Renal cortical epithelial cell (primary cell): ENCODE results near the gene ENPP6. TPM values are rescaled to one million over a fixed set of nuclear protein-coding genes. Genes with fewer than 3 reads are reported as not detected.
A peak's percentile ranks its signal among the peaks of the same experiment; 100 is the strongest.

Experiments
- DNase-seq: peaks from one replicate; pipeline ENCODE4 v3.0.0-alpha.2; 2011; ENCODE audit warnings: low read depth
- total RNA-seq: library from RNA; depleted of rRNA; stranded (reverse); fragments of >200 nt; gene quantifications from 2 replicates; pipeline ENCODE4 v1.2.3, GENCODE V29; 2014

Gene ENPP6
- total RNA-seq, 1 donor from 2014 or later, result under 0.01 TPM

DNA sequence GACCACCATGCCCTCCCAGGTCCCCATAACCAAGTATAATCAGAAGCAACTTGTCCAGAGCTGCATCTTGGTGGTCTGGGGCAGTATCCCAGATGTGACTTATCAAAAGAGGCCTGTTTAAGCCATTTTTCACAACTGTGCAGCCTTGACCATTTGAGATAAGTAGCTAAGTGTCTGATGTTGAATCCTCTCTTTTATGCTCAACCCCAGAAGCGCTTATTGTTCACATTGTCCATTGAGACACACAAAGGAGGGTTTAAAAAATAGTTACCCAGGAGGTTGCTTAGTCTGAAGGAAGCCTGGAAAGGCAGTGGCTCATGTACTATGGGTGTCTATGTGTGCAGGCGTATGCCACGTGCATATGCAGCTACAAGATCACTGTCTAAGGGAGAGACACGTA lies 27.0 kb downstream of the ENPP6 start:
- DNase-seq, result no peak

DNA sequence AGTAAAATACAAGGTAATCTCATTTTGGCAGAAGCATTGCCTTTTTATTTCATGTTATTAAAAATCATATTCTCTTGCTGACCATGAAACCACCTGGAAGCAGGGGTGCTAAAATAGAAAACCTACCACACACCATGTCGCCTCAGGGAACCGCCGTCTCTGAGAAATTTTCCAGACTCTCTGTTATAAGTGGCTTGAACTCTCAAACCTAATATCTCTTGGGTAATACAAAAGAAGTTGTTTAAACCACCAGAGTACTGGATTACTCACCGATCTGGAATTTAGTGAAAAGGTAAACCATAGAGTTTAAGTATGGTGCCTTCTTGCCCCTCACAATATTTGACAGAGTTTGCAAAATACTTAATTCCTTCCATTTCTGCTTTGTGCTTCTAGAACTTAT lies 27.7 kb downstream of the ENPP6 start:
- peak; percentile 9 for DNase-seq

DNA sequence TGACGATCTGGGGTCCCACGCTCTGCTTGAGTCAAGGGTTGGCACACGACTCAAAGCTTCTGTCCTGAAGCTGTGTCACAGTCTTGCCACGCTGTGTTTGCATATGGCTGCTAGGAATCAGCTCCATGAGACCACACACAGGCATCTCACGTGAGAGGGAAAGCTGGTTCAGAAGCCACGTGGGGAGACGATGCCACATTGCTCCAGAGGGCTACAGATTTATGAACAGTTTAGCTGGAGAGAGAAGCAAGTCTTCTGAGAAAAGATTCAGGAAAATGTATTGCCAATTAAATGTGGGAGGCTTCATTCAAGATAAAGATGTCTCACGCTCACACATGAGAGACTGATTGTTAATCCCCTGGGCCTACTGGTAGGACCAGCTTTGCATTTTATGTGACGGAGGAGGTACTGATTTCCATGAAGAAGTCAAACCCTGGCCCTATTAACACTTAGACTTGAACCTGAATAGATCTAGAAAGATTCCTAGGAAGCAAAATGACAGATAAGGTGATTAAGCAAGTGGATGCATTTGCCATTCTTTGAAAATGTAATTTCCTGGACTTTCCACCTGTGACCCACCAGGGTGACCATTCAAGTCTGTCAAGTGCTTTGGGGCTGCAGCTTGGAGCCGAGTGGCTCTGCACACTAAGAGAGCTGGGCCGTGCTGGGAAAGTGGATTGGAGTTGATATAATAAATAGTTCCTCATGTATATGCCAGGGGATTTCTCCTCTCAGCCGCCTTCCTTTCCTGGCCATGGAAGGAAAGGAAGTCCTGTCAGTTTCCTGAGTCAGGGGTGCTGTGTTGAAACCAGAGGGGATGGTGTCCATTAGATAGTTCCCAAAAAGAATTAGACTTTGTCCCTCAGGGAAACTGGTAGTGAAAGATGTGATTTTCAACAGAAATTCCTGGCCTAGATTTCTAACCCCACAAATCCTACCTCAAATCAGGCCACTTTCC lies 29.0 kb downstream of the ENPP6 start:
- no peak for DNase-seq

DNA sequence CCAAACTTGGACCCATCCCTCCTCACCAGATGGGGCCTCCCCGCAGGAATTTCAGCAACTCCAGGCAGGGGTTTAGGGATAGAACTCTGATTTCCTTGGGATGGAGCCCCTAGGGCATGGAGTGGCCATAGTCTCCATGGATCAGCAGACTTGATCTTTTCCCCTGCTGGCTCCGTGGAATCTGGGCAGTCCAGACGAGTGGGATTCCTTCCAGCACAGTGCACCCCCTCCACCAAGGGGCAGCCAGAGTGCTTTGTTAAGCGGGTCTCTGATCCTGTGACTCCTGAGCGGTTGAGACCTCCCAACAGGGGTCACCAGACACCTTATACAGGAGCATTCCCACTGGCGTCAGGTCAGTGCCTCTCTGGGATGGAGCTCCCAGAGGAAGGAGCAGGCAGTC lies 40.4 kb downstream of the ENPP6 start:
- DNase-seq, result no peak

DNA sequence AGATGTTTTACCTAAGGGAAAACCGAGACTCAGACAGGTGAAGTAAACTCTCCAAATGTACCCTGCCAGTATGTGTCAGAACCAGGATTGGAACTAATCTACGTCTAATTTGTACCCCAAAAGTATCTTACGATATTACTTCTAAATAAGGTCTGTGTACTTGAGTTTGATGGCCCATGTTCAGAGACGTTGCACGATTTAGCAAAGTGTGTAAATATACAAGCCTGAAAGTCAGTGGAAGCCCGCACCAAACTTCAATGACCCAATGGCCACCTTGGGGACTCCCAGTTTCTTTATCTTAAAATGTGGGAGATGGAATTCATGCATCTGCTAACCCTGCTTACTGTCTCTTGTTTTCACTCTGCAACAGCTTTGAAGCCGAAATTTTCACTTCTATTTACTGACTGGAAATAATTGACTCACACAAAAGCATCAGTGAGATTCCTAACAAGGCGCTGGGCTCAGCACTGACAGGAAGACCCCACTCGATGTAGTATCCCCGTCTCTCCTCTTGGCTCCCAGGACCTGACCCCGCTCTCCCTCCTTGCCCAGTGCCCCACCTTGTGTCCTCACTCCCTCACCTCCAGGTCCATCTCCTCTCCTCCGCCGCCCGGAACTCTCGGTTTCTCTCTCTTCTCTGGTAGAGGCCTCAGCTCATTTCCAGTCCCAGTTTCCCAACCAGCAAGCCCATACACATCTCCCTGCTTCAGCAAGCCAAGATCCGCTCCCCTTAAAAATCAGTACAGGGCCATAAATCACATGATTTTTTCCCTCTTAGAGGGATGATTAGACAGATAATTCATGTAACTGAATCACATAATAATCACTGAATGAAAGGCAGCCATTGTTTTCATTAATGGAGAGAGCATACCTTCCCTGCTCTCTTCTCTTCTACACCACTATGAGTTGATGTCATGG lies 42.8 kb downstream of the ENPP6 start:
- no peak for DNase-seq

DNA sequence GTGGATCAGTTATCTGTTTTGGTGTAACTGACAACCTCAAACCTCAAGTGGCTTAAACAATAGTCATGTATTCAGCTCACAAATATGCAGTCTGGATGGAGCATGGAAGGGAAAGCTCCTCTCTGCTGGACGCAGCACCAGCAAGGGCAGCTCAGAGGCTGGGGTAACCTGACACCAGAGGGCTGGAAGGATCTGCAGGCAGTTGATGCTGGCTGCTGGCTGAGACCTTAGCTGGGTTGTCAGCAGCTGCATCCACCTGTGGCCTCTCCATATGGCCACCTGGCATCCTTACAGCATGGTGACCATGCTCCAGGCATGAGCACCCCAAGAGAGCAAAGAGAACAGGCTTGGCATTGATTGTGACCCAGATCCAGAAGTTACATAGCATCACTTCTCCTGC lies 46.7 kb downstream of the ENPP6 start:
- DNase-seq, result peak; percentile 18

DNA sequence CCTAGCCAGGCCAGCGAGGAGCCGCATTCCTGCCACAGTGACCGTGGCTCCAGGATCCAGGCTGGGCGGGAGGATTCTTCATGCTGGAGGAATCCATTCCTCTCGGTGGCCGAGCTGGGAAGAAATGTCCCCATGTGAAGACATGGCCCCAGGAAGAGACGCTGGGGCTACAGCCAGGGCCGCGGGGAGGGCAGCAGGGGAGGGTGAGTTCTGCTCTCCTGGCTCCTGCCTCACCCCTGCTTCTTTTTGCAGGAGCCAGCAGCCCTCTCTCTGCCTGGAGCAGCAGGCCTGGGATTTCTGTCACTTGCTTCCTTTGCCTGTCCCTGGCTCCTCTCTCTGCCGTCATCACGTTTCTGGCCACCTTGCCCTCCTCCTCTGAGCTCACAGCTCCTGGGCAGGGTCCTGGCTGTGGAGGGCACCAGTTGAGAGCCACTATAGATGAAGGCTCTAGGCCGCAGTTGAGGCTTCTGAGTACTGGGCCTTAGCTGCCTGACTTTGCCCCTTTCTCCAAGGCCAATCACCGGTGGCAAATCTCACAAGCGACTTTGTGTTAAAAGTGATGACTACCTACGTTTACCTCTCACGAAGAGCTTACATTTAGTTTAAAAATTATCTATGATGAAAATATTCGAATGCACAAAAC lies 48.3 kb downstream of the ENPP6 start:
- no peak for DNase-seq

DNA sequence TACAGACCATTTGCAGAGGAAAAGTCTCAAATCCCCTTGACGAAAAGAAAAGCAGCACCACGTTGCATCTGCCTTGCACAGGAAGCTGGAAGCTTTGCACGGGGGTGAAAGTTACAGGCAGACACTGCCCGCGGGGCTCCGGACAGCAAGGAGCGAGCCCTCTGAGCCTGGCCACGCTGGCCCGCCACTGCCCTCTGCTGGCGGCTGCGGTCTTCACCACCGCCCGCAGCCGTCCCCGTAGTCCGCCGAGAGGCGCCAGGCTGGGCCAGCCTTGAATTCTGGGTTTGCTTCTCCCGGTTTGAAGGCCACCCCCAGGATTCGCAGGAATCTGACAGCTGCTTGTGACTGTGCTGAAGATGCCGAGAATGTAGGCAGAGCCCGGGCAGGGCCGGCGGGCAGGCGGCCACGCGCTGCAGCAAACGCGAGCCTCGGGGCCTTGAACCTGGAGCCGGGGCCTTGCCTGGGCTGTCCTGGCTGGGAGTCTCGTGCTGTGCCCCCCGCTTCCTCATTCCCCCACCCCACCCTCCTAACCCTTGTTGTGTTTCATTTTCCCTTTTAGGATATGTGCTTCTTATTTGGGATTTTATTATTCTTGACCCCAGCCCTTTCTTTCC lies 49.2 kb downstream of the ENPP6 start:
- peak; percentile 32 for DNase-seq

DNA sequence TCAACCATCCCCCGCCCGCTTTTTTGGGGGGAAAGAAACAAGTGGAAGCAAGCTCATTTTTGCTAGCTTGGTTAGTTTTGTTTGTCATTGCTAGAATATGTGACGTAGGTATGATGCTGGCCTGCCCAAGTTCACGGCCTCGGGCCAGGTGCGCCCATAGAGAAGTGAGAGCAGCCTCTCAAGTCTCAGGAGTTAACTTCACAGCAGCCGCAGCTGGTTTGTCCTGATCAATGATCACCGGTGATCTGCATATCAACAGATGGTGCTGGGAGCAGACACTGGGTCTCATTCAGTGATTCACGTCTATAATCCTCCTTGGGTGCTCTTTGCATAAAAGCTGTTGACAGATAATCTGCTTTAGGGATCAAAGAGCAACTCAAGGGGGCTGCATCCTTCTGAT lies 50.1 kb downstream of the ENPP6 start:
- DNase-seq, result no peak

DNA sequence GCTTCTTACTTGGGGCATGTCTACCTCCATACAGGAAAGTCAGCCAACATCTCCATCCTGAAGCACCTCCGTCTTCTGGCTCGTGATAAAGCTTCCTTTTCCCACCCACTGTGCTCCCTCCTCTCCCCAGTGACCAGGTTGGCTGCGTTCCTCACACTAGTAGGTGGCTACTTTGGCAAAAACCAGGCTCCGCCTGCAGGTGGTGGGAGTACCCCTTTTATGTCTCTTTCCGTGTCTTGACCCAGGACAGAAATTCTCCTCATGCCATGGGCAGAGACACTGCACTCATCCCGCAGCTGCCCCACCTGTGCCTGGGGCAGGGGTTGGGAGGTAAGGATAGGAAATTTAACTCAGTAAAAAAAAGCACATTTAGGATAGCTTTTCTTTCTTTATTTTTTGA lies 50.9 kb downstream of the ENPP6 start:
- DNase-seq, result no peak

DNA sequence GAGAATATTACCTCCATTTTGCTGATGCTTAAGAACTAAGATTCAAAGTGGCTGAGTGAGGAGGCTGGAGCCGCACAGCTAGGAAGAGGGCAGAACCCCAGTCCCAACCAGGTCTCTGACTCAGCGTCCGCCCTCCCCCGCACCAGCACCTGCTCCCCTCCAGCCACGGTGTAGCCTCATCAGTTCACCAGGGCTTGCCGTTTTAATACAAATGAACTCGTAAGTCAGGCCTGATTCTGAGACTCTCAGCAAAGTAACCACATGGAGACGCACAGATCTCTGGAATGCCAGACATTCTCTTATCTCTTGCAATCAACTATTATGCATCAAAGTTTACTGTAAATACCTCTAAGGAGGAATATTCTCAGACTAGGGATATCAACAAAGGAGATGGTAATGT lies 52.4 kb downstream of the ENPP6 start:
- DNase-seq, result peak; percentile 26

DNA sequence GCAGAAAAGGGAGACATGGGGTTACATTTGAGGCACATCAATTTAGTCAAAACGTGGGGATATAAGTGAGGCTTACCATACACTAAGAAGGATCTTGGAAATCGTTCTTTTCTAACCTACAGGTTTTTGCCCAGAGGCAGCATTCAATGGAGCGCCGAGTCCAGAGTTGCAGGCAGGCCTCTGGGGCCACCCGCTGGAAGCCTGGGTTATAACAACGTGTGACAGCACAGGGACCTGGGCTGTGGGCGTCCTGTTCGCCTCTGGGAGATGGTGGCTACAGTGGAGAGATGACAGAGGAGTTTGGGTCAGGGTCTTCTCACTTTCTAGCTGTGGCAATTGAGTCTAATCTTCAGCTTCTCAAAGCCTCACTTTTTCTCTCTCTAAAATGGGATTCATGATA lies 53.9 kb downstream of the ENPP6 start:
- DNase-seq, result peak; percentile 33

DNA sequence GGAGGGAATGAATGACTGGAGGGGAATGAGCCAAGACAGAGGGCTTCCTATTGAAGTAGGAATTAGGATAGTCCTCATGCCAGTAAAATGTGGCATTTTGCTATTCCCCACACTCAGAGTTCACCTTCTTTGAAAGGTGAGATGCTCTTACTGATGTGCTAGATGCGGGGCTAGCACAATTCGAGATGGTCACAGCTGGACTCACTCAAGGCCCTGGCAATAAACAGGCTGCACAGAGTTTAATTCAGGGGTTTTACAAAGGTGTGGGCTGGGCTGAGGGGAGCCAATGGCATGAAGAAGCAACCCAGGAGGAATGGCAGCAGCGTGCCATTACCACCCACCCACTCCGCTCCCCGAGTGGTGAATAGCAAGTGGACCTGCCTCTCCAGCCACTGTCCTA lies 55.1 kb downstream of the ENPP6 start:
- no peak for DNase-seq

DNA sequence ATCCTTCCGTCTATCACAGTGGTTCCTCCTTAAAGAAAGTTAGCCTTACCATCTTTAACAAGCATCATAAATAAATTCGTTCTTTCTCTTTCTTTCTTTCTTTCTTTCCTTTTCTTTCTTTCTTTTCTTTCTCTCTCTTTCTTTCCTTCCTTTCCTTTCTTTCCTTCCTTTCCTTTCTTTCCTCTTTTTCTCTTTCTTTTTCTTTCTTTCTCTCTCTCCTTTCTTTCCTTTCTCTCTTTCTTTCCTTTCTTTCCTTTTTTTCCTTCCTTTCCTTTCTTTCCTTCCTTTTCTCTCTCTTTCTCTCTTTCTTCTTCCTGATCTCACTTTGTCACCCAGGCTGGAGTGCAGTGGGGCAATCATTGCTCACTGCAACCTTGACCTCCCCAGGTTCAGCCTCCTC lies 60.4 kb downstream of the ENPP6 start:
- DNase-seq, result no peak

DNA sequence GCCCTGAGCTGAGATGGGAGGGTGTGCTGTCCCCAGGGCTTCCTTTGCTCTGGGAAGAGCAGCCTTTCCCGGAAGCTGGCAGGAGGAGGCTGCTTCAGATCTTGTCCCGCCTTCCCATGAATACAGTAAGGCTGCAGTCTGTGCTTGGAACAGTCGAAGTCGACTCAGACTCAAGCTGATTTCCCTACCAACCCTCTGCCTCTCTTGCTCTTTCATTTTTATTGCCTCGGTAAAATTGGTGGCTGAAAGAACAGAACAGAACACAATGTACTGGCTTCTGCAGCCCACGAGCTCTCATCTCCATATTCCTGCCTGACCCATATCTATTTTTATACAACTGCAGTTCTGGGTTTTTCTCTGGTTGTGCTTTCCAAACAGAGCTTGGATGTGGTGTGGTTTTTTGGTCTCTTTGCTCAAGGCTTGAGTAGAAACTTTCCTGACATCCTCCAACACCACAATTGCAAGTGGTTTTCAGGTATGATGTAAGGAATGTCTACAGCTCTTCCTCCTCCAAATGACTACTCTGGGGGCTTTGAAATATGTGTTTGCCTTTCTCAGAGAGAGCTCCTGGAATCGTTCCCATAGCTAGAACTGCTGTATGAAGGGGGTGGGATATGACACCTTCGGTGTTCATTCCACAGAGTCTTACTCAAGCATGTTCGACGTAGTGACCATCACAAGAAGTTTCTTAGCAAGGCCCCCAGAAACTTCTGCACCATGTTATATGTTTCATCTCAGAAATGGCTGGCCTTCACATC lies 61.3 kb downstream of the ENPP6 start:
- DNase-seq, result no peak

DNA sequence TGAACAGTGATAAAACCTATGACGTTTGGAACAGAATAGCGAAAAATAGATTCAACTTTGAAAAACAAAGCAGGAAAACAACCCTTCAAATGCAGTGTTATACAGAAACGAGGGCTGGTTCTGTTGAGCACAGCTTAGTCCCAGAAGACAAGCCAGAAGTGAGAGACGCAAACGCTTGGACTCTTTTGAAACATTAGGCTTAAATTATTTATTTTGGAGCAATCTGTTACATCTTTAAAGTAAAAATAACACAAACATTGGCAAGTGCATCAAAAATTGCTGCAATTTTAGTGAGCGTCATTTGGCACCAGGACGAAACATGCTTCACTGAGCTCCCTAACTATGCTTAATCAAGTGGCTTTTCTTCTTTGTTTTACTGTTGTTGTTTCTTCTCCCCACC lies 63.5 kb downstream of the ENPP6 start:
- DNase-seq, result no peak

DNA sequence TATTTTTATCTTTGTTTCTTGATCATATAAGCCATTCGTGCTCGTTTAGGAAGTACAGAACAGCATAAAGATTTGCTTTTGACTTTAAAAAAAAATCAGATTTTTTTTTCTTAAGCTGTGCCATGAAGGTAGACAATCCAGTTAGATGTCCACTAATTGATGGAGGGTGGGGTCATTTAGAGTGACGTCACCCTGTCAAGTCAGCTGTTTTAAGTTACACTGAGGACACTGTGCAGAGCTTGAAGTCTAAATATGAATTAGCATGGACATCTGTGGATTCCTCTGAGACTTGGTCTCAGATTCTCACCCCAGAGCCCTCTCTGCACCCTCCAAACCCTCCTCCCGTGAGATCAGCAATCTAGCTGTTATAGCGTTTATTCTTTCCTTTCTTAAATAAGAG lies 63.9 kb downstream of the ENPP6 start:
- DNase-seq, result no peak

DNA sequence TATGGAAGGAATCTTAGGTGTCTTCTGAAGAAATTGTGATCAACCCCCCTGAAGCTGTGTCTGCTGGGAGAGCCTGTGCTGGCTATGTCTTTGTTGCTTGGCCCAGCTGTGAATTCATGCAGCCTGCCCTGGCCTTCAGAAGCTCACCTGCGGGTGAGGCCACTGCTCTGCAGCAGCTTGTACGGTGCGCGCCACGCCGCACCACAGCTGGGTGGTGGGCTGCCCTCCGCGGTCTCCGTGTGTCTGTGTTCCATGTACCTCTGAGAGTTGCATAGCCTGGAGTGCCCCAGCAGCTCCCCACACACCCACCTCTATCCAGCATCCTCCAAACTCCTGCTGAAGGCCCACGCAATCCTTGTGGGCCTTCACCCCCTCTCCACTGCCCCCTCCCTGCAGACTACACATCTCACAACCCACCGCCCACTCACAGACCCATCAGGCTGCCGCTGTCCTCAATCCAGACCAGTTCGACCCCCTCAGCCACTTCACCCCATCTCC lies 65.6 kb downstream of the ENPP6 start:
- no peak for DNase-seq

DNA sequence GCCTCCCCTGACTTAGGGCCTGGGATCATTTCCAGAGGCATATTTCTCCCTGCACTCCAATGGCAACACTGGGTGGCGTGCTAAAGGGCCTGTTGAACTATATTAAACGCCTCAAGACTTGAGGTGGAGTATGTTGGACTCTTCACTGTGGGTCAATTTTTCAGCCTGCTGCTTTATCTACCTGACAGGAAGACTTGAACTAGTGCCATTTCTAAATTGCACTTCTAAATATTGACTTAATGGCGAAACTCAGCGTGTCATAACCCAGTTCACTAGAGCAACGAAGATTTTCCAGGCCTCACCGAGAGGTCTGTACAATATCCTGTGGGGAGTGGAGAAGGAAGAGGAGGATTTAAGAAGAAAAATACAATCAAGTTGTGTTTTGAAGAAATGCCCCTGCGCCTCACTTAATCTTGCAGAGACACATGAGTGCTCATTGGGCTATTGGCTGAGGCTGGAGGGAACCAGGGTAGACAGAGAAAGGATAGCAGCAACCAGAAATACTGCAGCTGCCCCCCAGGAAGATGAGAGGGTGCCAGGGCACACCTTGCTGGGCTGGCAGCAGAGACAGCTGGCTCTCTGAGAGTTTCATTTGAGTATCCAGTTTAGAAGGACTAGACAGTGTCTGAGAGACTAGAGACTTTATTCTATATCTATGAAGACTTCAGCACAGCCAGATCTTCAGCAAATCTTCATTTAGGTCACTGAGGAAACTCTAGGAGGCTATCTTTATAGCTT lies 67.4 kb downstream of the ENPP6 start:
- DNase-seq, result no peak
